PC-3 (cell line): Measurements from ENCODE around the gene MVK. TPM values are rescaled to one million over a fixed set of nuclear protein-coding genes. Genes with fewer than 3 reads are reported as not detected.

Experiments
- ATAC-seq: fragments of 200-7000 bp; cut with Tn5 transposase; 2 replicates; pipeline ENCODE4 v1.9.1; 2020; ENCODE audit warnings: mild to moderate bottlenecking, moderate library complexity
- BruUV-seq: library from RNA; stranded (reverse); fragments of 400-500 nt; replicated peaks from 2 replicates; lab custom pipeline; 2021; lab: Mats Ljungman, UMichigan
- CTCF ChIA-PET: fragments of 300-600 bp; sonication (Branson Sonifier 250); formaldehyde crosslinking; loops from one replicate; lab custom pipeline; 2022; ENCODE audit warnings: antibody characterized with exemption; lab: Charles Lee
- POLR2A ChIA-PET: fragments of 300-600 bp; sonication (Branson Sonifier 250); formaldehyde crosslinking; loops from one replicate; lab custom pipeline; 2022; ENCODE audit warnings: antibody characterized with exemption; ENCODE audit not compliant: unreplicated experiment; lab: Charles Lee
- DNase-seq: peaks from one replicate; pipeline ENCODE4 v3.0.0-alpha.2; 2015
- H2AFZ ChIP-seq: fragments of 300-600 bp; sonication (generic); 2 replicates; pipeline ENCODE4 v1.6.0; 2016; ENCODE audit warnings: antibody characterized with exemption, low read length
- H3F3A ChIP-seq: fragments of 300-600 bp; sonication (generic); one replicate; pipeline ENCODE4 v1.6.0; 2017; ENCODE audit warnings: antibody characterized with exemption, low read length, control low read depth, mild to moderate bottlenecking; ENCODE audit not compliant: unreplicated experiment
- H3K27ac ChIP-seq: fragments of 300-600 bp; sonication (generic); 2 replicates; pipeline ENCODE4 v1.5.1; 2016; ENCODE audit warnings: mild to moderate bottlenecking, low read length
- H3K27me3 ChIP-seq: fragments of 300-600 bp; sonication (generic); 2 replicates; pipeline ENCODE4 v1.6.1; 2016; ENCODE audit warnings: low read length, mixed read lengths
- H3K36me3 ChIP-seq: fragments of 300-600 bp; sonication (generic); 2 replicates; pipeline ENCODE4 v1.6.1; 2016; ENCODE audit warnings: low read depth, mixed run types, low read length, mixed read lengths
- H3K4me1 ChIP-seq: fragments of 300-600 bp; sonication (generic); 2 replicates; pipeline ENCODE4 v1.5.1; 2016; ENCODE audit warnings: low read length; ENCODE audit not compliant: insufficient read depth
- H3K4me2 ChIP-seq: fragments of 300-600 bp; sonication (generic); 2 replicates; pipeline ENCODE4 v1.6.0; 2016; ENCODE audit warnings: low read length
- H3K4me3 ChIP-seq: fragments of 300-600 bp; sonication (generic); 2 replicates; pipeline ENCODE4 v1.5.1; 2016; ENCODE audit warnings: mild to moderate bottlenecking, low read length, mixed read lengths
- H3K79me2 ChIP-seq: fragments of 300-600 bp; sonication (generic); 2 replicates; pipeline ENCODE4 v1.6.1; 2017; ENCODE audit warnings: low read length, mixed read lengths
- H3K9ac ChIP-seq: fragments of 300-600 bp; sonication (generic); 2 replicates; pipeline ENCODE4 v1.6.0; 2016; ENCODE audit warnings: mild to moderate bottlenecking, low read length
- H3K9me2 ChIP-seq: fragments of 300-600 bp; sonication (generic); replicated peaks from 2 replicates; pipeline ENCODE4 v1.6.1; 2016; ENCODE audit warnings: mixed run types, low read length, mixed read lengths
- H3K9me3 ChIP-seq: fragments of 300-600 bp; sonication (generic); 2 replicates; pipeline ENCODE4 v1.6.1; 2016; ENCODE audit warnings: low read length, mixed read lengths
- H4K20me1 ChIP-seq: fragments of 300-600 bp; sonication (generic); 2 replicates; pipeline ENCODE4 v1.6.1; 2016; ENCODE audit warnings: low read length, mixed read lengths
- CTCF ChIP-seq: fragments of 300-600 bp; sonication (generic); conservative IDR thresholded peaks from 2 replicates; pipeline ENCODE4 v1.5.1; 2017; ENCODE audit warnings: antibody characterized with exemption, low read depth, mild to moderate bottlenecking, low read length
- EZH2 ChIP-seq: fragments of 300-600 bp; sonication (generic); IDR thresholded peaks from one replicate; pipeline ENCODE4 v1.6.1; 2017; ENCODE audit warnings: antibody characterized with exemption, mild to moderate bottlenecking, low read length; ENCODE audit not compliant: unreplicated experiment
- EZH2phosphoT487 ChIP-seq: fragments of 300-600 bp; sonication (generic); IDR thresholded peaks from 2 replicates; pipeline ENCODE4 v1.6.1; 2018; ENCODE audit warnings: mild to moderate bottlenecking, antibody characterized with exemption, low read length, borderline replicate concordance
- intact Hi-C: fragments of 100-400 bp; cut with micrococcal nuclease; formaldehyde crosslinking; loops from 2 replicates; pipeline ENCODE4 v1.9.0; 2023
- total RNA-seq: library from RNA; depleted of rRNA; stranded (reverse); fragments of >200 nt; gene quantifications from 2 replicates; pipeline ENCODE4 v1.2.3, GENCODE V29; 2014

The MVK gene
- total RNA-seq, 1 experiment from 2014 or later, result 47.8 TPM

- ChIA-PET POLR2A (no interaction called here), CTCF (no interaction called here)
- TF ChIP-seq EZH2 (no peak), CTCF (no peak), EZH2phosphoT487 (no peak)
- Histone ChIP-seq H2AFZ (no peak overlapping the region), H3K9me2 (no peaks in the 10 kb centered on the region), H3K27me3 (no peaks in the 10 kb centered on the region), H3K4me3 (no peak overlapping the region), H3K36me3 (no peaks in the 10 kb centered on the region), H3K9ac (no peak overlapping the region), H3K27ac (no peak overlapping the region), H4K20me1 (no peaks in the 10 kb centered on the region), H3K4me1 (no peaks in the 10 kb centered on the region), H3K79me2 (no peaks in the 10 kb centered on the region), H3K9me3 (no peaks in the 10 kb centered on the region), H3K4me2 (no peak overlapping the region), H3F3A (no peaks in the 10 kb centered on the region)
- ATAC-seq (no peak), DNase-seq (no peak)
- BruUV-seq, result no TSS peak
- intact Hi-C loops, result no loop called here
These were observed 63.8 kb downstream of the MVK start for GRCh38 chr12:109637348-109637747.

- Histone ChIP-seq H3K79me2 (no peaks in the 10 kb centered on the region), H3K9ac (no peak overlapping the region), H3K27ac (no peak overlapping the region), H3K9me2 (no peaks in the 10 kb centered on the region), H3K4me1 (no peaks in the 10 kb centered on the region), H2AFZ (no peak overlapping the region), H3K36me3 (no peaks in the 10 kb centered on the region), H3K4me2 (no peak overlapping the region), H3F3A (no peaks in the 10 kb centered on the region), H4K20me1 (no peaks in the 10 kb centered on the region), H3K4me3 (no peak overlapping the region), H3K9me3 (no peaks in the 10 kb centered on the region), H3K27me3 (no peaks in the 10 kb centered on the region)
- ATAC-seq (no peak), DNase-seq (no peak)
- CTCF ChIA-PET, result no interaction called here
- no peak for TF ChIP-seq EZH2
- no peak for TF ChIP-seq EZH2phosphoT487
- no peak for TF ChIP-seq CTCF
- no TSS peak for BruUV-seq
- intact Hi-C loops, result no loop called here
- POLR2A ChIA-PET, result no interaction called here
These were observed 64.4 kb downstream of the MVK start for GRCh38 chr12:109637996-109638395.

- no peak for ATAC-seq
- Histone ChIP-seq H3K79me2 (no peaks in the 10 kb centered on the region), H3K4me2 (no peak overlapping the region), H3F3A (no peaks in the 10 kb centered on the region), H3K27ac (no peak overlapping the region), H3K9me3 (no peaks in the 10 kb centered on the region), H3K4me3 (no peak overlapping the region), H3K9me2 (no peaks in the 10 kb centered on the region), H2AFZ (no peak overlapping the region), H3K9ac (no peak overlapping the region), H3K36me3 (no peaks in the 10 kb centered on the region), H3K27me3 (no peaks in the 10 kb centered on the region), H4K20me1 (no peaks in the 10 kb centered on the region), H3K4me1 (no peaks in the 10 kb centered on the region)
- DNase-seq, result no peak
- no TSS peak for BruUV-seq
- intact Hi-C loops, result no loop called here
- ChIA-PET CTCF (no interaction called here), POLR2A (no interaction called here)
- TF ChIP-seq EZH2 (no peak), CTCF (no peak), EZH2phosphoT487 (no peak)
These were observed 65.1 kb downstream of the MVK start for GRCh38 chr12:109638735-109639134.
